Medulla oblongata (tissue), 1 donor: Measurements from ENCODE around the gene TNFRSF17.
A peak's percentile ranks its signal among the peaks of the same experiment; 100 is the strongest.

Source experiments
- DNase-seq: peaks from one replicate; pipeline ENCODE4 v3.0.0-alpha.2; 2015; ENCODE audit errors: extremely low spot score

TNFRSF17 gene

GRCh38 chr16:12002447-12003006, 37.5 kb downstream of the TNFRSF17 start:
- DNase-seq = peak; percentile 40

DNA sequence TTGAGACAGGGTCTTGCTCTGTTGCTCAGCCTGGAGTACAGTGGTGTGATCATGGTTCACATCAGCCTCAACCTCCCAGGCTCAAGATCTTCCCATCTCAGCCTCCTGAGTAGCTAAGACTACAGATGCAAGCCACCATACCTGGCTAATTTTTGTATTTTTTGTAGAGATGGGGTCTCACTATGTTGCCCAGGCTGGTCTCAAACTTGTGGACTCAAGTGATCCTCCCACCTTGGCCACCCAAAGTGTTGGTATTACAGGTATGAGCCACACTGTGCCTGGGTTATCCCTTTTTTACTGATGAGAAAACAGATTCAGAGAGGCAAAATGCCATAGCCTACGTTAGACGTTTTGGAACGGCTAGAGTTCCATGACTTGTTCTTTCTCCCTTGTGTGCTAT, 41.6 kb downstream of the TNFRSF17 start:
- DNase-seq = no peak

GRCh38 chr16:12009462-12009861, 44.5 kb downstream of the TNFRSF17 start:
- peak; percentile 71 for DNase-seq

GRCh38 chr16:12009922-12010321, 44.9 kb downstream of the TNFRSF17 start:
- DNase-seq = no peak

DNA sequence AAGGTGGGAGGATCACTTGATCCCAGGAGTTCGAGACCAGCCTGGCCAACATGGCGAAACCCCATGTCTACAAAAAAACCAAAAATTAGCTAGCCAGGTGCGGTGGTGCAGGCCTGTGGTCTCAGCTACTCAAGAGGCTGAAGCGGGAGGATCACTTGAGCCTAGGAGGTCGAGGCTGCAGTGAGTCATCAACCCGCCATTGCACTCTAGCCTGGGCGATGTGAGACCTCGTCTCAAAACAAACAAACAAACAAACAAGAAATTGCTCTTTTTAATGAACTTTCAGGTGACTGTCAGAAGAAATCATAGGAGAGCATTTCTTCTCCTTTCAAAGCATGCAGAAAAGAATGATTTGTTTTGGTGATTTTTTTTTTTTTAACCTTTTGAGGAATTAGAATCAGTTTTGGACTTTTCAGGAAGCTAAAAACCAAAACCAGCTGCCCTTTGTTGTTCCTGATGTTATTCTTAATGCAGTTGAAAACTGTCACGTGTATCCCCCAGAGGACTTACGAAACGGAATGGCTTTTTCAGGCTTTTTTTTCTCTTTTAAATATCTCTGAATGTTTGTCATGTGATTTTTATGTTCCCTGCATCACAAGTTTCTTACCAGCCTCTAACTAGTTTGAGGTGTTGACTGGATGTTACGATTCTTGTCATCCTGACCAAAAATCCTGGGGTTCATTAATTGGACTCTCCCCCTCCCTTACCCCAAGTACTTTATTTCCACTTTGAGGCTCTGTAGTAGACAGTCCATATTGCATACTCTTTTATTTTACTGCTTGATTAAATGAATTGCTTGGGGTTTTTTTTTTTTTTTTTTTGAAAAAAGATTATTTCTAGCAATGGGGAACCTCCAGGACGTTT, 45.6 kb downstream of the TNFRSF17 start:
- DNase-seq = peak; percentile 71

DNA sequence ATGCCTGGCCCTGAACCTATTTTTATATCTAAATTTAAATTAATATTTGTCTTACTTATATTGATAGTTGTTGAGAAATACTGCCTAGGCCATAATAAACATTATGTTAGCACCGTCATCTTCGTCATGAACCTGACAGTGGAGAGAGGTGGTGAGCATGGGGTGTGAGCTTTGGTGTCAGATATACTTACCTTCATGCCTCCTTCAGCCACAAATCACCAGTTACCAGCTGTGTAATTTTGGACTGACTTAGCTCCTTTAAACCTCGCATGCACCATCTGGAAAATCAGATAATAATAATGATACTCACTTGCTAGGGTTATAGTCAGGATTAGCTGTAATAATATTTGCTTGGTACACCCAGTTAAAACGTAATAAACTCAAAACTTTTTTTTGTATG, 46.6 kb downstream of the TNFRSF17 start:
- DNase-seq = no peak

GRCh38 chr16:12016291-12016947, 51.4 kb downstream of the TNFRSF17 start:
- no peak for DNase-seq

DNA sequence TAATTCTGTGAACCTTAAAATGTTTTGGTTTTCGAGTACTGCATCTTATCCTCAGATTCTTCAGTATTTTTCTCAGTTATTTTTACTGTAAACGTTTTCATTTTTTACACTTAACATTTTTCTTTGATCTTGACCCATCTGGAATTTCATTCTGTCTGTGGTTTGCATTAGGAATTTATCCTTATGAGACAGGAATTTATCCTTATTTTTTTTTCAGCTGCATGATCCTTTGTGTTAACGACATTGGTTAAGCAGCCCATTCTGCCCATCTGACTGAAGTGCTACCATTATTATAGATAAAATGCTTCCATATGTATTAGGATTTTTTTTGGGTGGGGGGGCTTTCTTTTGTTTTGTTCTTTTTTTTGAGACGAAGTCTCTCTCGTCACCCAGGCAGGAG, 52.5 kb downstream of the TNFRSF17 start:
- DNase-seq = no peak
